IgD-negative memory B cell (primary cell): ENCODE measurements around the gene ADAMTS9. TPM values are rescaled to one million over a fixed set of nuclear protein-coding genes. Genes with fewer than 3 reads are reported as not detected.

Source experiments
- H3K27ac Mint-ChIP-seq, 3 donors: one replicate each; pipeline ENCODE4 v1.8.0; 2020 to 2022; ENCODE audit warnings: mild to moderate bottlenecking in 3 of 3, mixed read lengths in 3 of 3, moderate library complexity in 1 of 3
- H3K27me3 Mint-ChIP-seq: one replicate; pipeline ENCODE4 v1.8.0; 2021; ENCODE audit warnings: mixed read lengths
- H3K36me3 Mint-ChIP-seq: one replicate; pipeline ENCODE4 v1.8.0; 2020; ENCODE audit warnings: mild to moderate bottlenecking, mixed read lengths
- H3K4me1 Mint-ChIP-seq, 3 donors: one replicate each; pipeline ENCODE4 v1.8.0; 2020 to 2022; ENCODE audit warnings: mixed read lengths in 3 of 3, mild to moderate bottlenecking in 1 of 3
- H3K4me3 Mint-ChIP-seq, 4 donors: one replicate each; pipeline ENCODE4 v1.8.0; 2020 to 2022; ENCODE audit warnings: mild to moderate bottlenecking in 4 of 4, mixed read lengths in 4 of 4, moderate library complexity in 3 of 4
- H3K9me3 Mint-ChIP-seq, 3 donors: one replicate each; pipeline ENCODE4 v1.8.0; 2020 to 2021; ENCODE audit warnings: mixed read lengths in 3 of 3, mild to moderate bottlenecking in 1 of 3
- polyA plus RNA-seq: library from polyadenylated mRNA; unstranded; fragments of 300-500 nt; fragmentation: Illumina TruSeq; gene quantifications from one replicate; pipeline ENCODE4 v1.2.3, GENCODE V29; 2021

ADAMTS9 gene
- not detected for polyA plus RNA-seq

- Mint-ChIP-seq H3K27ac (no peak within 1 kb of the TSS), H3K9me3 (peaks cover 0 to 4% (median 1%) of the 10 kb centered on the region in 3 donors), H3K36me3 (peaks cover 2% of the 10 kb centered on the region), H3K4me1 (peaks cover 0 to 10% (median 7%) of the 10 kb centered on the region in 3 donors), H3K27me3 (peaks cover 33% of the 10 kb centered on the region), H3K4me3 (peak within 1 kb of the TSS in 2 of 4 donors; percentile 23 to 55)
Observed at GRCh38 chr3:64687781-64688604, at the start of gene ADAMTS9. Gene ADAMTS9, minus strand, starts transcription at chr3:64688000. Its CDS starts 343 bp downstream, at chr3:64687657.

- peaks cover 0 to 10% (median 4%) of the 10 kb centered on the region in 3 donors for H3K9me3 Mint-ChIP-seq
- no peaks in the 10 kb centered on the region for H3K4me1 Mint-ChIP-seq
- no peaks in the 10 kb centered on the region for H3K27me3 Mint-ChIP-seq
- no peaks in the 10 kb centered on the region for H3K36me3 Mint-ChIP-seq
- H3K27ac Mint-ChIP-seq: no peak overlapping the region
- H3K4me3 Mint-ChIP-seq: no peak overlapping the region
Observed at GRCh38 chr3:64732576-64732975, 44.8 kb upstream of the ADAMTS9 start.

GRCh38 chr3:64730681-64731080 is 42.9 kb upstream of the ADAMTS9 start:
- Mint-ChIP-seq H3K27ac (no peak overlapping the region), H3K9me3 (peaks cover 0 to 10% (median 4%) of the 10 kb centered on the region in 3 donors), H3K4me1 (no peaks in the 10 kb centered on the region), H3K4me3 (no peak overlapping the region), H3K36me3 (no peaks in the 10 kb centered on the region), H3K27me3 (no peaks in the 10 kb centered on the region)

- Mint-ChIP-seq H3K9me3 (peaks cover 0 to 6% (median 5%) of the 10 kb centered on the region in 3 donors), H3K36me3 (no peaks in the 10 kb centered on the region), H3K4me3 (no peak overlapping the region), H3K27ac (no peak overlapping the region), H3K27me3 (no peaks in the 10 kb centered on the region), H3K4me1 (no peaks in the 10 kb centered on the region)
Observed at GRCh38 chr3:64728994-64729393, 41.2 kb upstream of the ADAMTS9 start.

GRCh38 chr3:64728428-64728827 is 40.6 kb upstream of the ADAMTS9 start:
- Mint-ChIP-seq H3K36me3 (no peaks in the 10 kb centered on the region), H3K4me3 (no peak overlapping the region), H3K27ac (no peak overlapping the region), H3K27me3 (no peaks in the 10 kb centered on the region), H3K4me1 (no peaks in the 10 kb centered on the region), H3K9me3 (peaks cover 0 to 6% (median 5%) of the 10 kb centered on the region in 3 donors)

GRCh38 chr3:64726414-64727090 is 38.8 kb upstream of the ADAMTS9 start:
- H3K4me1 Mint-ChIP-seq: no peaks in the 10 kb centered on the region
- peaks cover 0 to 3% (median 0%) of the 10 kb centered on the region in 3 donors for H3K9me3 Mint-ChIP-seq
- H3K4me3 Mint-ChIP-seq: no peak overlapping the region
- no peaks in the 10 kb centered on the region for H3K27me3 Mint-ChIP-seq
- no peaks in the 10 kb centered on the region for H3K36me3 Mint-ChIP-seq
- H3K27ac Mint-ChIP-seq: no peak overlapping the region

DNA sequence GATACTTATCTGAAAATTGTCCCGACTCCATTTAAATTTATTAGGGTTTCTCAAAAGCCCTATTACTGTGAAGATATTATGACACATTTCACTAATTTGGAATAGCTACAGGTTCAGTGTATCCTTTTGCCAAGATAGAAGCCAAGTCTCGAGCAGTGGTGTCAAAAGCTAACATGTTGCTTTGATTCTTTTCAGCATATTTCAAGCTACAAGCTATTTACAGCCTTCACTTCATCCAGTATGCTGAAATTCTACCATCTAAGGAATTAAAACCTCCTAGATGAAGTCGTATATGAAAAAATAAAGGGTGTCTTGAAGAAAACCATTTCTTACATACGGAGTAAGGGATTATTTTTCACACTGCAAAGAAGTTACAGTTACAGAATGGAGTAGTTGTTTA is 31.2 kb upstream of the ADAMTS9 start:
- H3K4me3 Mint-ChIP-seq: no peak overlapping the region
- H3K9me3 Mint-ChIP-seq: peaks cover 0 to 3% (median 1%) of the 10 kb centered on the region in 3 donors
- no peaks in the 10 kb centered on the region for H3K27me3 Mint-ChIP-seq
- H3K36me3 Mint-ChIP-seq: no peaks in the 10 kb centered on the region
- no peaks in the 10 kb centered on the region for H3K4me1 Mint-ChIP-seq
- no peak overlapping the region for H3K27ac Mint-ChIP-seq

- Mint-ChIP-seq H3K9me3 (peaks cover under 1 to 7% (median 3%) of the 10 kb centered on the region in 3 donors), H3K4me3 (no peak overlapping the region), H3K27ac (peak overlapping the region in 1 of 3 donors; percentile 45), H3K36me3 (no peaks in the 10 kb centered on the region), H3K27me3 (no peaks in the 10 kb centered on the region), H3K4me1 (no peaks in the 10 kb centered on the region)
Observed at GRCh38 chr3:64717872-64718613, 30.2 kb upstream of the ADAMTS9 start.

- Mint-ChIP-seq H3K27ac (no peak overlapping the region), H3K9me3 (peaks cover 2 to 8% (median 3%) of the 10 kb centered on the region in 3 donors), H3K27me3 (no peaks in the 10 kb centered on the region), H3K4me3 (no peak overlapping the region), H3K4me1 (no peaks in the 10 kb centered on the region), H3K36me3 (no peaks in the 10 kb centered on the region)
Observed at GRCh38 chr3:64717411-64717810, 29.6 kb upstream of the ADAMTS9 start.

- Mint-ChIP-seq H3K4me3 (no peak overlapping the region), H3K27me3 (no peaks in the 10 kb centered on the region), H3K9me3 (peaks cover 2 to 11% (median 3%) of the 10 kb centered on the region in 3 donors), H3K27ac (no peak overlapping the region), H3K36me3 (no peaks in the 10 kb centered on the region), H3K4me1 (no peaks in the 10 kb centered on the region)
Observed at GRCh38 chr3:64716110-64716710, 28.4 kb upstream of the ADAMTS9 start.

- Mint-ChIP-seq H3K4me3 (no peak overlapping the region), H3K36me3 (no peaks in the 10 kb centered on the region), H3K27me3 (no peaks in the 10 kb centered on the region), H3K9me3 (peaks cover 2 to 11% (median 4%) of the 10 kb centered on the region in 3 donors), H3K4me1 (no peaks in the 10 kb centered on the region), H3K27ac (no peak overlapping the region)
Observed at GRCh38 chr3:64715211-64715982, 27.6 kb upstream of the ADAMTS9 start.

DNA sequence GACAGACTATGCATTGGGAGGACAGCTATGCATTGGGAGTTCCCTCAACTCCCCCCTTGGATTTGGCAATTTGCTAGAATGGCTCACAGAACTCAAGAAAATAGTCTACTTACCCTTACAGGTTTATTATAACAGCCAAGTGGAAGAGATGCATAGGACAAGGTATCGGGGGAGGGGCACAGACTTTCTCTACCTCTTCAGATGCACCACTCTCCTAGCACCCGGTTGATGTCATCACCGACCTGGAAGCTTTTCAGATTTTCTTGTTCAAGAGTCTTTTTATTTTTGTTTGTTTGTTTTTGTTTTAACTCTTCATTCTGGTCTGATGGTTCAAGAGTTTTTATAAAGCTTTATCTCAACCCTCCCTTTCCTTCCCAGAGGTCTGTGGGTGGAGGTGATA is 20.7 kb upstream of the ADAMTS9 start:
- Mint-ChIP-seq H3K36me3 (peaks cover 2% of the 10 kb centered on the region), H3K9me3 (peaks cover 5 to 16% (median 12%) of the 10 kb centered on the region in 3 donors), H3K4me3 (peak overlapping the region in 1 of 4 donors; percentile 52)

GRCh38 chr3:64705946-64706345 is 18.1 kb upstream of the ADAMTS9 start:
- Mint-ChIP-seq H3K4me3 (no peak overlapping the region), H3K9me3 (peaks cover 3 to 9% (median 8%) of the 10 kb centered on the region in 3 donors), H3K27me3 (no peaks in the 10 kb centered on the region), H3K36me3 (peaks cover 2% of the 10 kb centered on the region), H3K4me1 (no peaks in the 10 kb centered on the region), H3K27ac (no peak overlapping the region)

More for the DNA sequence above, 20.7 kb upstream of the ADAMTS9 start:
- H3K27me3 Mint-ChIP-seq: no peaks in the 10 kb centered on the region
- no peaks in the 10 kb centered on the region for H3K4me1 Mint-ChIP-seq
- no peak overlapping the region for H3K27ac Mint-ChIP-seq

DNA sequence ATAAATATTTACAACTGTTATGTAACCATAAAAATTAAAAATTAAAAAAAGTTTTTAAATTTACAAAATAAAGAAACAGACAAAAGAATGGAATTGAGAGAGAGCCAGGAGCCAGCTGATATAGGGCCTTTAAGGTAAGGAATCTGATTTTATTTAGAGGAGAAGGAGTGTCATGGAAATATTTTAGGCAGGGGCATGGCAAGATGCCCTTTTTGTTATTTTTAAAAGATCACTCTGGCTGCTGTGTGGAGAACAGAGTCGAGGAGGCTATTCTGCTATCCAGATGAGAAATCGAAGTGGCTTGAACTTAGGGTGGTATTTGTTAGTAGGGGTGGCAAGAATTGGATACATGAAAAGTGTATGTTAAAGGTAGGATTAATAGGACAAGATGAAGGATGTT is 9.1 kb upstream of the ADAMTS9 start:
- no peak overlapping the region for H3K27ac Mint-ChIP-seq
- H3K27me3 Mint-ChIP-seq: no peaks in the 10 kb centered on the region
- no peaks in the 10 kb centered on the region for H3K4me1 Mint-ChIP-seq
- no peak overlapping the region for H3K4me3 Mint-ChIP-seq
- H3K36me3 Mint-ChIP-seq: peaks cover 2% of the 10 kb centered on the region
- H3K9me3 Mint-ChIP-seq: peaks cover 0 to 2% (median 0%) of the 10 kb centered on the region in 3 donors
